Activated CD4-positive, alpha-beta T cell treated with anti-CD3 and anti-CD28 coated beads for 4 hours (primary cell): Measurements from ENCODE around the gene STRADA.
A peak's percentile ranks its signal among the peaks of the same experiment; 100 is the strongest.
"Not testable (repeated sequence)": the region's sequence is repeated elsewhere in the genome, so short reads cannot be mapped to it uniquely, and the experiment has no call there.

Experiments used
- DNase-seq, 2 donors: peaks; one replicate each; pipeline ENCODE4 v3.0.0-alpha.2; 2020

The STRADA gene

DNA sequence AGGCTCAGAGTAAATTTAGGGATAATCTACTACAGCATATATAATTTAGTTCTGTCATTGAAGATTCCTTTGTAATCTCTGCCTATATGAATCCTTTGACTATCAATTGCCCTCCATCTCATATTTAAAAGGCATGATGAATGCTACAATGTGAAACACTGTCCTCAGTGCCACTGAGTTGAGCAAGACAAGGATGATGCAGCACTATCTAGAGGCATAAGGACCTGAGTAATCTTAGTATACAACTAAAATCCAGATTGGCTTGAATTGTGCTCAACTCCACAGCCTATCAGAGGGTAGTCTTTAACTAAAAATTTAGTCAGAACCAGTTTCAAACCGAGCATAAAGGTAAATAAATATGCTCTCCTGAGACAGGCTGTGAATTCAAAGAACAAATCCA lies 11.6 kb upstream of the STRADA start:
- DNase-seq, result no peak

DNA sequence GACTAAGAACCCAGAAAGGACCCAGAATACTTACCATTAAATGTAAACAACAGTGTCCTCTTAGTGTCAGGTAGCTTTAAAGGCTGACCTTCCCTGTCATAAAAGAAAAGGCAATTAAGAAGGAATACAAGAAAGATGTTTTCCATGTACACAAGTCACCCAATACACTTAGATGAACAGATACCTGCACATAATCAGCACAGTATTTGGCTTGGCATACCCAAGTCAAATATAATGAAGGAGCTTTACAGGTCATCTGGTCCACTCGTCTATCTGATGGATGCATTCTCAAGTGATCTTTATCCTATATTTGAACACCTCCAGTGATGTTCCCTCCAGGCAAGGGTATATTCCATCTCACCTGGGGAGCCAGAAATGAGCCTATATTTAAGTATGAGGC lies 11.1 kb upstream of the STRADA start:
- DNase-seq, result no peak

DNA sequence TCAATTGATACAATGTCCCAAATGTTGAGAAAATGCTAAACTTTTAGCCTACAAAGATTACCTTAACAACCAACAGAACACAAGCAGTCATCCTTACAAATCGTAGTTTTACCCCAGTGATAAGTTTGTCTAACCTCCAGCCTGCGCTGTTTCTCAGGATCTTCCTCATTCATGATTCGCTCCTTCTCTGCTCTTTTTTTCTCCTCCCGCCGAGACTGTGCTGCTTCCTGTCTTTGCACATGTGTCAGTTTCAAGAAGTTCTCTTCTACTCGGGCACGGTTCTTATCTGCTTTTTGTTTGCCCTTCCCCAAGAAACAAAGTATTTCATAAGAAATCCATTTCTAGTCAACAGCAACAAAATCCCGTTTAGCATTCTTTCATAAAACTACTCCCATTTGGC lies 10.2 kb upstream of the STRADA start:
- peak in 1 of 2 donors; percentile 15 for DNase-seq

DNA sequence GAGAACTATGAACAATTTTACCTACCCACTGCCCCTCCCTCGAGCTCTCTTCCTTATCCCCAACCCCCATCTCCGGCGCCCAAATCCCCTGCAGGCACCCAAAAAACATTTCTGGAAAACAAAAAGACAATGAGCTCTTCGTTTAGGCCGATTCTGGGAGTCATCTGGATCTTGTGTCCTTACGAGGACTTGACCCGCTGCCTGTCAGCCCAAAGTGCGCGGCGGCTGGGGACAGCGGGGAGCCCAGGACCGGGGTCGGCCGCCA lies 524 bp downstream of the STRADA start:
- DNase-seq, result no peak

DNA sequence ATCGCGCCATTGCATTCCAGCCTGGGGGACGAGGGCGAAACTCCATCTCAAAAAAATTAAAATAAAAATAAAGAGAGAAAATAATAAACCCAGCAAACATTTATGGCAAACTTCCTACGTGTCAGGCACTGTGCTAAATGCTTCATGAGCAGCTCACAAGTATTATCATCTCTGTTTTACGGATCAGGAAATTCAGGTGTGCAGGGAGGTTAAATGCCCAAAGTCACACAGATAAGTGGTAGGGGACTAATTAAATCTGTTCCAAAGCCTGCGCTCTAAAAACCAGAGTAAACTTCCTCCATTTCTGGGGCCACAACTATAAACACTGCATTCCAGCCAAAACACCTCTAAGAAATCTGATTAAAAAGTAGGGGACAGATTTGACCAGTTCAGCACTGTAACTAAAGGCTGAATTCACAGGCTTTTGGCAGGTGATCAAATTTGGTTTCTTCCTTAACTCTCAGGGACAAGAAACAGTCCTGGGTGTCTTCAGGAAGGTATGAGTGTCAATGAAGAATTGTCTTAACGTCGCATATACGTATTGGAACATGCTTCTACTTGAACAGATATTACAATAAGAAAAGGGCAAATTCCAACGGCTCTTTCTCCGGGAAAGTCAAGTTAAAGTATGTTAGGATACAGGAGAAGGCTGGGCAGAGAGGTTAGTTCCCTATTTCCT lies 996 bp downstream of the STRADA start:
- DNase-seq, result no peak

DNA sequence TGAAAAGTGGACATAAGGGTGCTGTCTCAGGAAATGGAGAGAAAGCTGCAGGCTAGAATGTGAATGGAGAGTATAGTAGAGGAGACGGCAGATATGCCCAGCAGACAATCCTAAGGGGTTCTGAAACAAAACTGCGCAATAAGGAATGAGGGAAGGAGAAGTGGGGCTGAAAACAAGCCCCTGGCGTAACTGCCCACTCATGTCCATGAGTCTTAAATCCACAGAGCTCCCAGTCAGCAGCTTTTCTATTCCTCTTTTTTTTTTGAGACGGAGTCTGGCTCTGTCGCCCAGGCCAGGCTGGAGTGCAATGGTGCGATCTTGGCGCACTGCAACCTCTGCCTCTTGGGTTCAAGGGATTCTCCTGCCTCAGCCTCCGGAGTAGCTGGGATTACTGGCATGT lies 5.9 kb downstream of the STRADA start:
- DNase-seq, result no peak

DNA sequence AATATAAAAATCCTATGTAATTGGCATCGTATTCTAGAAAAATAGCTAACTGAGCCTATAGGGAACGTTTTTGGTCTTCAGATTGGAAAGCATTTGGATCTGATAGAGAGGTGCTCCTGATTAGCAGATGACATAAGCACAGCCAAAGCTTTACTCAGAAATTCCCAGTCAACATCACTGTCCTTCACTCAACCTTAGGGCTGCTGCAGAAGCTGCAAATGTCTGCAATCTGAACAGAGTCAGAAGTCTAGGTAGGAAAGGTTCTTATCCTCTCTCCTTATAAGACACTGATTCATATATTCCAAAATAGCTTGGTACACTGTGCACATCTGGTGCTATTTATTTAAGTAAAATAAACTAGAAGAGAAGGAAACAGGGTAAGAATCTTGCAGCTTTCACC lies 19.2 kb downstream of the STRADA start:
- DNase-seq, result no peak

DNA sequence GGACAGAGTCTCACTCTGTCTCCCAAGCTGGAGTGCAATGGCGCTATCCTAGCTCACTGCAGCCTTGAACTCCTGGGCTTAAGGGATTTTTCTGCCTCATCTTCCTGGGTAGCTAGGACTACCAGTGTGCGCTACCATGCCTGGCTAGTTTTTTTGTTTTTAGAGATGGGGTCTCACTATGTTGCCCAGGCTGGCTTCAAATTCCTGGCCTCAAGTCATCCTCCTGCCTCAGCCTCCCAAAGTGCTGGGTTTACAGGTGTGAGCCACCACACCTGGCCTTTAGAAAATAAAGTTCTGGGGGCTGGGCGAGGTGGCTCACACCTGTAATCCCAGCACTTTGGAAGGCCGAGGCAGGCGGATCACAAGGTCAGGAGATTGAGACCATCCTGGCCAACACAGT lies 21.4 kb downstream of the STRADA start:
- DNase-seq, result not testable (repeated sequence)

DNA sequence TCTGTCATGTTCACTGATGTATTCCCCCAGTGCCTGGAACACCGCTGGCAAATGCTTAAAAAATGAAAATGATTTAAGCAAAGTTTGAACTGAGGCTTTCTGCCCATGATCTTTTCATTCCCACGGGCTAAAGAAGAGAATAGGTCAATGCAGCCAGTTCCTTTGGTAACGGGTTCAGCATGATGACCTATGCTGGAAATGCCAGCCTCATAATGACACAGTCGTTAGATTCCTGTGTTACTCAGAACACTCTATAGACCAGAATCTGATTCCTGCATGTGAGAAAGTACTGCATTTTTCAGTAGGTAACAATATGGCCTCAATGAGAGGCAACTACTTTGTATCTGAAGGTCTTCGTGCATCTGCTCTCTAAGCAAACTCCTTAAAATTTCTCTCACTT lies 22.6 kb downstream of the STRADA start:
- DNase-seq, result no peak

DNA sequence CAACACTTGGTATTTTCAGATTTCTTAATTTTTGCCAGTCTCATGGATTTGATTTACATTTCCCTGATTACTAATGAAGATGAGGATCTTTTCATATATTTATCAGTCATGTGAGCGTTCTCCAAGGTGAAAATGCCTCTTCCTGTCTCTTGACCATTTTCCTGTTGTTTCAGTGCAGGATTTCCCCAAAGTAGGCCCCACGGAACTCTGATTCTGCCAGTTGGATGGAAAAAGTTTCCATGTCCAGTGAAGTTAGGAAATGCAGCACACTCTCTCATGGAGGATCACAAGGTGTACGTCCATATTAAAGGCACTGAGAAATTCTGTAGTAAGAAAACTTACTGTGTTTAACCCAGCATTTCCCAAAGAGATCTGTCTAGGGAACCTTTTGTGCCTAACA lies 25.2 kb downstream of the STRADA start:
- DNase-seq, result no peak

DNA sequence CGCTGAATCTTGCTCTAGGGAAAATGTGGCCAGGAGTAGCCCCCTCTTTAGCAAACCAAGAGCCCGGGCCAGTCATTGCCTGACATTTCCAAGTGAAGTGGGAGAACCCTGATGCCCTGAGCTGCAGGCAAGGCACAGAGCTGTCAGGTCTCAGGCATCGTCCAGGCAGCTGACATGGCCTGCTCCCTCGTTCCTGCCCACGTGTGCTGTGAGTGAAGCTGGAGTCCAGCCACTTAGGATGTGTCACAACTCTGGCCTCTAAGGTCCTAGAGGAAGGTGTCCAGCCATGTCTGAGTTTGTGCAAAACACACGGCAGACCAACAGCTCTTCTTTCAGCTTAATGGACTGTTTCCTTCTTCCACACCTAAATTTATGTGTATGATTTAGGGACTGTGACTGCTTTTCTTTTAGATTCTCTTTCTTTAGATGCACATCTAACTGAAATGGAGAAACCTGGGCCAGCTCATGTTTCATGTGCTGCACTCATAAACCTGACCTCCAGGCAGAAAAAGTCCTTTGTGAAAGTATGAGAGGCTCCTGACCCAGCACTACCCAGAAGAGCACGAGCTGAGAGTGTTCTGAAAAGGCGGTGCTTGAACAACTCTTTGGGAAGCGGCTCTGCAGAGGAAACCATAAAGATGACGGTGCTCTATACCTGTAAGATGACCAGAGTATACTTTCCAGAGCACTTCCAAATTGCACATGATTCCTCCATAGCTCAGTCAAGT lies 26.9 kb downstream of the STRADA start:
- DNase-seq, result no peak

DNA sequence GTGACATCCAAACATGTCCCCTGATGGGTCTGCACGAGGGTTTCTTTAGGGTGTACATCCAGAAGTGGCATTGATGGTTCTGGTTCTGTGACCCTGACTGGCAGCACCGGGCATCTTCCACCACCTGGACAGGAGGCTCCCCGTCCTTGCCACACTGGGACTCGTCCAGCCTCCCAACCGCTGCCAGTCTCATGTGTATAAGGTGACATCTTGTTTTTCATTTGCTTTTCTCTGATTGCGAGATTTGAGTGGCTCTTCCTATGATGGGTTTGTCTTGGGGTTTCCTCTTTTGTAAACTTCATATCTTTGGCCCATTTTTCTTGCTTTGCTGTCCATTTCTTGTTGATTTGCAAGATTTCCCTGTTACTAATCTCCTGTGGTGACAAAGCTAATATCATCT lies 32.5 kb downstream of the STRADA start:
- DNase-seq, result no peak

DNA sequence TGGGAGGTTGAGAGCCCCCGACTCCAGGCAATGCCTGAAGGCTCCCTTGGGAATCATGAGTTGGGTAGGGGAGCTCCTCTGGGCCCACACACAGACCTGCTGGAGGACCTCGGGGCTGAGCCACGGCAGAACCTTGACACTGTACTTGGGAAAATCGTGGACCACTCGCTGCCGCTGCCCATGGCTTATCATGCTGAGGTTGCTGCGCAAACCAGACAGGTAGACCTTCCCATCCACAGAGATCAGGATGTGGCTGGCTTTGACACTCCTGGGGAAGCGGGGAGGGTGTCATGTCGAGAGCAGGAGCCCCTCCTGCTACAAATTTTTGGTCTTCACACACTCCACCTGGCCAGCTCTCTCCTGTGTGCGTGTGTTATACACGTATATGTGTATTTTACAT lies 34.4 kb downstream of the STRADA start:
- DNase-seq, result no peak

DNA sequence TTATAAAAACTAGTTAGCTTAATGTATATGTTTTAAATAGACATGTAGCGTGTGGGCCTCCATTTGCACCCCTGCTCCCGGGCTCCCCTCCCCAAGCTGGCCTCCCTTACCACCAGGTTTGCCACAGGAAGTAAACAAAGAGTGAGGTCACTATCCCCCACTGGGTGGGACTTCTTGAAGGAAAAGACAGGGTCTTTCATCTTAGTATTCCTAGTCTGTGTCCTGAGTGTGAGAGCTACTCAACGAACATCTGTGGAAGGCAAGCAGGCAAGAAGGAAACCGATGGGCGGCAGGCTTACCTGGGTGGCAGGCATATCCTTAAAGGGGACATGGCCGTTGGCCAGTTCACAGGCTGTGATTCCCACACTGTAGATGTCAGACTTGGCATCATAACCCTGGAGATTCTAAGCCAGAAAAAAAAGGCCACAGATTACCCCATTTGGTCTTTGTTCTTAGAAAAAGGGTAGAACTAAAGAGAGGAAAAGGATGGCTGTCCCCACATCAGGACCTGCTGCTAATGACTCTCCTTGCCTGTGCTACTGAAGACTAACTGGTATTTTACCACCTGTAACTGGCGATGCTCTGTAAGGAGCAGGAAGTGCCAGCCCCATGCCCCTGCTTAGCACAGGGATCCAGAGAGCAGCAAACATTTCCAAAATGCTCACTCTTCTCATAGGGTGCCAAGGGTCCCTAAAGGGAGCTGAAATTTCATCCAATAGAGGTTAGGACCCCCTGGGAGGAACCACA lies 35.1 kb downstream of the STRADA start:
- DNase-seq, result no peak

DNA sequence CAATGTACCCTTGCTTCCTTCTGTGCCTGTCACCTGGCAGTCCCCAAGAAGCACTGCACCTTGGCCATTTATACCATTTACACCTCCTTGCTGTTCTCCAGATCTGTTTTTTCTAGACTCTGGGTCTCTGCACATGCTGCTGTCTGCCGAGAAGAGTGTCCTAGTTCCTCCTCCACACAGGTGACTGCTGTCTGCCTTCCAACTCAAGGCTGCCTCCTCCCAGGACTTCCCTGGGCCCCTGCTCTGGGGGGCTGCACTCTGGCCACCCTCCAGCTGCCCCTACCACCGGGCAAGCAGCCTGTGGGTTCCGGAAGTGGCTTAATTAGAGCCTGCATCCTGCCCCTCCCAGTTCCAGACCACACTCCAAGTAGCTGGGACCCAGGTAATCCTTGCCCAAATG lies 35.9 kb downstream of the STRADA start:
- DNase-seq, result no peak

DNA sequence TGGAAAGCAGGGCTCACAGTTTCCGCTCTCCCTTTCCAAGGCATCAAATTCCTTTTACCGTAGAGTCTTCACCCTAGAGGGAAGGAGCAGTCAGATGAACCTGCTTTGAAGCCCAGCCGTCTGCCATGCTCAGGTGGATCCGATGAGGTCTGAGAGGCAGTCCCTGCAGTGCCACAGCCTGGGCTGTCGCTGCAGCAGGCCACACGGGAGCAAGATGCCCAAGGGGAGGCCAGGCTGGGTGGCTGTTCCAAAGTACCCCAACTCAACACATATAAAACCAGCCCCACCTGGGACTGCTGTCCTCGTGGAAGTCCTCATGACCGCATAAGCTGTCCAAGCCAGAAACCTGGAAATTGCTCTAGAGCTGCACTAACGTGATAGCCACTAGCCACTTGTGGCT lies 36.8 kb downstream of the STRADA start:
- DNase-seq, result no peak

DNA sequence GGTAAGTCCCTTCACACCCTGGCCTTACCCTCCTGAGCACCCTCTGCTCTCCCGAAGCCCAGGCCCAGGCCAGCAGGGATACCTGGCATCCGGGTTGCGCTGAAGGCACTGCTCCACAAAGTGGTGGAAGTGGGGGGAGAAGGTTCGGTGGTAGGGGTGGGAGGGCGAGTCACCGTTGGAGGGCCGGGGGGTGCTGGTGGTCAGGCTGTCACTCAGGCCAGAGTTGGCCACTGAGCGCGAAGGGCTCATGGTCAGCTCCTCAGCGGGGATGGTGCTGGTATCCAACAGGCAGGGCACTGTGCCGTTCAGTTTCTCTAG lies 37.4 kb downstream of the STRADA start:
- DNase-seq, result no peak

DNA sequence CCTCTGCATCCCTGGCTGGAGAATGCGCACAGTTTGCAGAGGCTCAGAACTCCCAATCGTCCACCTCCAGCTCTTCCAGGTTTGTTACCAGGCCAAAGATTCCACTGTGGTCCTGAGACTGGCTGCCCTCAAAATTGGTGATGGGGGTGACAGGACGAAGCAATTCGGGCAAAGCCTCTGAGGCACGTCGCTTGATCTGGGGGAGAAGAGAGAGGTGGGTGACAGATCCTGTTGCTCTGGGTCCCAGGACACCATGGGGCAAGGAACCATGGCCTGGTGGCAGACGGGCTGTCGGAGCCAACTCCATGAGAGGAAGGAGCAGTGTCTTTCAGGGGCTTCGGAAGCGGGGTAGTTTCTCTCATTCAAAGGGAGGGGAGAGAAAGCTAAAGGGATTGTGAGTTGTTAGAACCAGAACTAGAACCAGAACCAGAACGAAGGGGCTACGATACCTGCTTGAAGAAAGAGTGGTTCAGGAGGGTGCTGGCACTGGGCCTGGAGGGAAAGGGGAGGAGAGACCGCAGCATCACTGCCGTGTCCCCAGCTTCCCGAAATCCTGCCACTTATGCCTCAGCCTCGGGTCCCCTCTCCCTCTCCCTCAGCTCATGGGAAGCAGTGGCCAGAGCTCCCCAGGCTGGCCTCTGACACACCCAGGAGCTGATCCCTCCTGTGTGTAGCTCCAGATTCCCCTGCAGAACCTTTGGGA lies 37.9 kb downstream of the STRADA start:
- DNase-seq, result no peak

DNA sequence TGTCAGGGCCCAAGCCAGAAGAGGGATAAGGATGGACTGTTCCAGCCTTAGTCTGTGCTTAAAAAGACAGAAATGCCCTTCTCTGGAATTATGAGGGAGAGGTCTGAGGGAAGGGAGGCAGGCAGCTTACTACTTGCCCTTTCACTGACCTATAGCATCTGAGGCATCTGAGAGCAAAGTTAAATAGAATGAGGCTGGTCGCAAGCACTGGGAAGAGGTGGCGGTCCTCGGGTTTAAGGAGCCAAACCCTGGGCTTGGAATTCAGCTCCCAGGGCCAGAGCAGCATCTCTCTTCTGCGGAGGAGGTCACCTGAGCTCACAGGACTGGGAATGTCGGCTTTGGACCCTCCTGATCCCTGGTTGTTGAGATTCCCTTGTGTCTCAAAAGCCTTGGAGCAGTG lies 38.6 kb downstream of the STRADA start:
- no peak for DNase-seq

DNA sequence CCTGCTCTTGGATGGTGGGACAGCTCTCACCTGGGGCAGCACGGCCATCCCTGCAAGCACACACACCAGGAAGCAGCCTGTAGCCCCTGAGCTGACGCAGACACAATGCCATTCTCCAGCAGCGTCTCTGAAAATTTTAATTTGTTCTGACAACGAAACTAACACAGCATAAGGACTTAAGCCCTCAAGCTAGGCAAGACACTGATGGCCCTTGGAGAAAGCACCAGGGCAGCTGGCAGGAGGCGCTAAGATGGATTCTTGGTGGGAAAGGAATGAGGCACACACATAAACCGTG lies 38.9 kb downstream of the STRADA start:
- no peak for DNase-seq

DNA sequence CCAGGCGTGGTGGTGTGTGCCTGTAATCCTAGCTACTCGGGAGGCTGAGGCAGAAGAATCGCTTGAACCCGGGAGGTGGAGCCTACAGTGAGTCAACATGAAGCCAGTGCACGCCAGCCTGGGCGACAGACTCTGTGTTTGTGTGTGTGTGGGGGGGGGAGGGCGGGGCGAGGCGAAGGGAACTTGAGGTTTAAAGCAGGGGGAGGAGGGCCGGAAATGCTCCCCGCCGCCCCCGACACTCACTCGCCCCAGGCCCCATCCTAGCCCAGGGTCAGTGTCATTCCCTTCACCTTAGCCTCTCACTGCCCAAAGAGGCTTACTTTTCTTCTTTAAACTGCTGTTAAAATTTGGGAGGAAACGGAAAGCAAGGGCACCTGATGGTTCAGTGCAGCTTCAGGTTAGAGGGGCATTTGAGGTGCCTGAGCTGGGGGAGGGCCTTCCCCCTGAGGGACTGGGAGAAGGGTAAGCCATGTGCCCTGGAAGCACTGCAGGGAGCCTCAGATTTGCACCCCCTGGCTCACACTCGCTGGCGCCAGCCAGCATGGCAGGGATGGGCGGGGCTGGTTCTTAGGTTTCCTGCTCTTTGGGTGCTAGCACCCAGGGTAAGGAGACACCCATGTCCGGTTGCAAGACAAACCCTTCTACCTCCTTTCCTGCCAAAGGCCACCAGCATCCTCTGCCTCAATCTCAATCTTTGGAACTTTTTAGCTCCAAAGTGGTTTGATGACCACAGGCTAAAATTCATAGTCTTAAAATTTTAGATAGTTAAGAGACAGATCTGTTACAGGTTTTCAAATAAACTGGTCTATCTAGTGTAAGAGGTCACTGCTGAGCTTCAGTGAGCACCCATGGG lies 39.5 kb downstream of the STRADA start:
- peak; percentile 73 to 82 for DNase-seq

DNA sequence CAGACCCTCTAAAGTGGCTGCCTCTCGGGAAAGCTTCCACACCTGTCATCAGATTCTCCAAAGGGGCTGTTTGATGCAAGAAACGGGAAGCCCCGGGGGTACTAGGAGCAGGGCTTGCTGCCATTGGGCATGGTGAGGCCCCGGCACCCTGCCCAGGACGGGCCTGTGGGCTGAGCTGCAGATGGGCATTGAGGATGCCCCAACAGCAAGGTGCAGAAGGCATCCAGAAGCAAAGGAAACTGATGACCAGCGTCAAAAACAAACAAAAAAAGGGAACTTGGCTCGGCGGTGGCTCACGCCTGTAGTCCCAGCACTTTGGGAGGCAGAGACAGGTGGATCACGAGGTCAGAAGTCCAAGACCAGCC lies 40.2 kb downstream of the STRADA start:
- DNase-seq, result no peak
